ENCODE measurements around the gene GNG5.

Gene GNG5

DNA sequence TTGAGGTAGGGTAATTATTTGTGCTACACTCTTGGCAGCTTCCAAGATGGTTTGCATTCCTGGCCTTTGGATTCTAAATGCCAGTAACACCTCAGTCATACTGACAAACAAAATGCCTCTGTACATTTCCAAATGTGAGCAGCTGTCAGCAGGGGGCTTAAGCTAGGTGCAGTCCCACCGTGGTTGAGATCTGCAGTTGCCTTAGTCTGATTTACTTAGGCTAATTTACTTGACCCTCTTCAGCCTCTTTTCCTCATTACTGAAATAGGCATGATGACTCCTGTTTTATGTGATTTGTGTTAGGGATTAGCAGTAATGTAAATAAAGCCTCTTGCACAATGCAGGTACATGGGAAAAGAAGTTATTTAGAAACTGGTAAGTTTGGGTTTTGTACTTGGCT lies 13.7 kb downstream of the GNG5 start:
- peak; percentile 56 for FAIRE-seq
- peak; percentile 7 for TF ChIP-seq CTCF (IDR thresholded peaks at IDR 0.05; ENCODE audit: insufficient read depth, missing control alignments)
- no peak for DNase-seq (ENCODE audit: insufficient read length, low spot score)

- FAIRE-seq = no peak
Measured at GRCh38 chr1:84489766-84490165, 16.6 kb downstream of the GNG5 start.

GRCh38 chr1:84488107-84488506 lies 18.3 kb downstream of the GNG5 start:
- DNase-seq (ENCODE audit: insufficient read length, low spot score) = no peak

More at GRCh38 chr1:84489766-84490165, 16.6 kb downstream of the GNG5 start:
- DNase-seq (ENCODE audit: insufficient read length, low spot score) = no peak
- TF ChIP-seq CTCF (IDR thresholded peaks at IDR 0.05; ENCODE audit: insufficient read depth, missing control alignments) = no peak

GRCh38 chr1:84481317-84481716 lies 25.1 kb downstream of the GNG5 start:
- FAIRE-seq = no peak
- no peak for TF ChIP-seq CTCF (IDR thresholded peaks at IDR 0.05; ENCODE audit: insufficient read depth, missing control alignments)
- no peak for DNase-seq (ENCODE audit: insufficient read length, low spot score)

More at GRCh38 chr1:84488107-84488506, 18.3 kb downstream of the GNG5 start:
- TF ChIP-seq CTCF (IDR thresholded peaks at IDR 0.05; ENCODE audit: insufficient read depth, missing control alignments) = no peak
- FAIRE-seq = no peak

DNA sequence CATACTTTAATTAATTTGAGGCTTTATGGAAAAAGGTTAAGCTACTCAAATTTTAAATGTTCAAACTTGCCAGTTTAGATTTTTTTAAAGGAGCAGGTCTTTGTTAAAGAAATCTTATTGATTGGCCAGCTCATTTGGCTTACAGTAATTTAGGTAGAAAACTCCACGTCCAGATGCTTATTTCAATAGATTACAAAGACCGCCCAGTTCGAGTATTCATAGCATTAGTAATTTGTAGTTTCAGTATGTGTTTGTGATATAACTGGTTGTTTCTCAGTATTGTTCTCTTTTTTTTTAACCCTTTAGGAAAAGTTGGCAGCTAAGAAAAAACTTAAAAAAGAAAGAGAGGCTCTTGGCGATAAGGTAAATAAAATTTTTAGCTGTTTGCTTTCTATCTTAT lies 25.7 kb downstream of the GNG5 start:
- DNase-seq (ENCODE audit: insufficient read length, low spot score) = no peak
- TF ChIP-seq CTCF (IDR thresholded peaks at IDR 0.05; ENCODE audit: insufficient read depth, missing control alignments) = no peak
- no peak for FAIRE-seq

DNA sequence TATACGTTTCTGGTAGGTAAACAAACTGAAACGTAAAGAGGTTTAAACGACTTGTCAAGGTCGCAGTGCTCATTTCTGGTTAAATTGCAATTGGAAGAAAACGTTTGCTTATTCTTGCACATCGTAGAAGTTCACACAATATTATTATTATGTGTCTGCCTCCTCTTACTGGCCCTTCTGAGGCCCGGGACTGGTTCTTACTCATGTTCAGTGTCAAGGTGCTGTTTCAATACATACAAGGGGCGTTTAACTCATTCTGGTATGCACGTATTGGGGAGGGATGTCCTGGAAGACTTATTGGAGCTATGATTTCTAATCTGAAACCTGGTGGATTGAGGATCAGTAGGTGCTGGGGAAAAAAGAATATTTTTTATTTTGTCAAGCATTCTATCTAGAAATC lies 26.4 kb downstream of the GNG5 start:
- no peak for DNase-seq (ENCODE audit: insufficient read length, low spot score)
- FAIRE-seq = no peak
- no peak for TF ChIP-seq CTCF (IDR thresholded peaks at IDR 0.05; ENCODE audit: insufficient read depth, missing control alignments)

GRCh38 chr1:84478876-84479868 lies 27.2 kb downstream of the GNG5 start, which contains the start of gene RPF1:
TSS of gene RPF1 (plus strand) at chr1:84479266. CDS start at chr1:84479282, 16 bp downstream.
- no peak for TF ChIP-seq CTCF (IDR thresholded peaks at IDR 0.05; ENCODE audit: insufficient read depth, missing control alignments)
- FAIRE-seq (no peak), DNase-seq (ENCODE audit: insufficient read length, low spot score) (peak; percentile 24)

Measured in D721Med (cell line).